ENCODE measurements around the gene CDKN2D. TPM values are rescaled to one million over a fixed set of nuclear protein-coding genes. Genes with fewer than 3 reads are reported as not detected.
"Not testable (repeated sequence)": the region's sequence is repeated elsewhere in the genome, so short reads cannot be mapped to it uniquely, and the experiment has no call there.

CDKN2D gene
- total RNA-seq, 2 experiments from 2014 or later = 22.4 to 26.6 TPM

GRCh38 chr19:10551698-10552301 is 17.0 kb downstream of the CDKN2D start:
- TF ChIP-seq EZH2phosphoT487 (IDR thresholded peaks at IDR 0.05; ENCODE audit: borderline replicate concordance, low read depth, low read length) (no peak), CTCF (conservative IDR thresholded peaks at IDR 0.05; ENCODE audit: low read length) (peak; percentile 58)
- H3K79me2 ChIP-seq (ENCODE audit: insufficient read depth, low read depth, low read length) = no peaks in the 10 kb centered on the region; the same call in 1 of the 2 replicates
- no peaks in the 10 kb centered on the region for H3K9me2 ChIP-seq (ENCODE audit: insufficient read depth, low read length)
- H3K9me3 ChIP-seq (ENCODE audit: low read length) = no peaks in the 10 kb centered on the region
- no TSS peak for BruUV-seq (replicated peaks)
- H3K27ac ChIP-seq (ENCODE audit: low read depth, low read length, poor library complexity, severe bottlenecking) = peak overlapping the region; percentile 88
- peaks cover 38% of the 10 kb centered on the region for H3K4me1 ChIP-seq (ENCODE audit: insufficient read depth, low read length, poor library complexity, severe bottlenecking)
- no peak overlapping the region for H3K4me2 ChIP-seq (ENCODE audit: low read length)
- DNase-seq (ENCODE audit: low spot score) = peak; percentile 54
- intact Hi-C loops (cut with micrococcal nuclease; ENCODE audit: unreplicated experiment) = no loop called here
- ChIA-PET CTCF (ENCODE audit: unreplicated experiment) (no interaction called here), POLR2A (interaction anchor here (0.8 kb wide), 1 partner anchor 15 kb away, joined by 4 read pairs; no protein-coding TSS in a partner anchor)
- peaks cover 89% of the 10 kb centered on the region for H3K36me3 ChIP-seq (ENCODE audit: insufficient read depth, low read length)
- no peak overlapping the region for H2AFZ ChIP-seq (ENCODE audit: low read length)
- H4K20me1 ChIP-seq (ENCODE audit: insufficient read depth, low read length) = no peaks in the 10 kb centered on the region
- no peak overlapping the region for H3K4me3 ChIP-seq (ENCODE audit: low read depth, low read length, poor library complexity, severe bottlenecking)

- DNase-seq (ENCODE audit: low spot score); H2AFZ ChIP-seq (ENCODE audit: low read length); H3K4me2 ChIP-seq (ENCODE audit: low read length); H3K9me2 ChIP-seq (ENCODE audit: insufficient read depth, low read length); H3K9me3 ChIP-seq (ENCODE audit: low read length); H3K79me2 ChIP-seq (ENCODE audit: insufficient read depth, low read depth, low read length); H3K4me3 ChIP-seq (ENCODE audit: low read depth, low read length, poor library complexity, severe bottlenecking); H4K20me1 ChIP-seq (ENCODE audit: insufficient read depth, low read length); BruUV-seq (replicated peaks); intact Hi-C loops (cut with micrococcal nuclease; ENCODE audit: unreplicated experiment); H3K27ac ChIP-seq (ENCODE audit: low read depth, low read length, poor library complexity, severe bottlenecking); CTCF ChIA-PET (ENCODE audit: unreplicated experiment): not testable (repeated sequence)
- peaks cover 83% of the 10 kb centered on the region for H3K36me3 ChIP-seq (ENCODE audit: insufficient read depth, low read length)
- H3K4me1 ChIP-seq (ENCODE audit: insufficient read depth, low read length, poor library complexity, severe bottlenecking) = peaks cover 38% of the 10 kb centered on the region
- POLR2A ChIA-PET = interaction anchor here (0.9 kb wide), 1 partner anchor 14 kb away, joined by 3 read pairs; no protein-coding TSS in a partner anchor
Observed at GRCh38 chr19:10551006-10551405, 17.8 kb downstream of the CDKN2D start.

- intact Hi-C loops (cut with micrococcal nuclease; ENCODE audit: unreplicated experiment) = no loop called here
- peaks cover 76% of the 10 kb centered on the region for H3K36me3 ChIP-seq (ENCODE audit: insufficient read depth, low read length)
- H2AFZ ChIP-seq (ENCODE audit: low read length) = no peak overlapping the region
- no peaks in the 10 kb centered on the region for H4K20me1 ChIP-seq (ENCODE audit: insufficient read depth, low read length)
- no peaks in the 10 kb centered on the region for H3K9me3 ChIP-seq (ENCODE audit: low read length)
- no peaks in the 10 kb centered on the region for H3K9me2 ChIP-seq (ENCODE audit: insufficient read depth, low read length)
- H3K4me3 ChIP-seq (ENCODE audit: low read depth, low read length, poor library complexity, severe bottlenecking) = no peak overlapping the region
- no peak for DNase-seq (ENCODE audit: low spot score)
- CTCF ChIA-PET (ENCODE audit: unreplicated experiment) = no interaction called here
- TF ChIP-seq CTCF (conservative IDR thresholded peaks at IDR 0.05; ENCODE audit: low read length) (no peak), EZH2phosphoT487 (IDR thresholded peaks at IDR 0.05; ENCODE audit: borderline replicate concordance, low read depth, low read length) (no peak)
- POLR2A ChIA-PET = interaction anchor here (0.9 kb wide), 1 partner anchor 14 kb away, joined by 3 read pairs; no protein-coding TSS in a partner anchor
- H3K79me2 ChIP-seq (ENCODE audit: insufficient read depth, low read depth, low read length) = no peaks in the 10 kb centered on the region; the same call in 1 of the 2 replicates
- H3K4me2 ChIP-seq (ENCODE audit: low read length) = no peak overlapping the region
- BruUV-seq (replicated peaks) = no TSS peak
- H3K4me1 ChIP-seq (ENCODE audit: insufficient read depth, low read length, poor library complexity, severe bottlenecking) = peaks cover 35% of the 10 kb centered on the region
- no peak overlapping the region for H3K27ac ChIP-seq (ENCODE audit: low read depth, low read length, poor library complexity, severe bottlenecking)
Observed at GRCh38 chr19:10550336-10550735, 18.4 kb downstream of the CDKN2D start.
